B cell (primary cell): ENCODE measurements around the gene SPPL2C. TPM values are rescaled to one million over a fixed set of nuclear protein-coding genes. Genes with fewer than 3 reads are reported as not detected.

Experiments
- ATAC-seq: fragments of 200-7000 bp; cut with Tn5 transposase; one replicate; pipeline ENCODE4 v1.10.0; 2021; ENCODE audit warnings: low read depth, mild to moderate bottlenecking, moderate number of reproducible peaks, moderate library complexity
- CTCF ChIA-PET: fragments of 350-600 bp; sonication (Branson Sonifier 250); formaldehyde crosslinking; loops from one replicate; lab custom pipeline; 2021; ENCODE audit warnings: antibody characterized with exemption, inconsistent platforms; lab: Charles Lee
- POLR2A ChIA-PET: fragments of 350-600 bp; sonication (Branson Sonifier 250); formaldehyde crosslinking; loops from one replicate; lab custom pipeline; 2021; ENCODE audit warnings: antibody characterized with exemption; lab: Charles Lee
- DNase-seq: peaks from one replicate; pipeline ENCODE4 v3.0.0; 2013
- H2AFZ ChIP-seq: 2 replicates; pipeline ENCODE4 v1.6.1; 2012; ENCODE audit warnings: mild to moderate bottlenecking, low read depth, low read length; ENCODE audit not compliant: insufficient read depth, poor library complexity, severe bottlenecking
- H3K27ac ChIP-seq, 2 donors: 1 replicate in 1 of 2; 2 replicates in 1 of 2; pipeline ENCODE4 v1.5.1; 2012 to 2013; ENCODE audit warnings: low read length in 2 of 2, mild to moderate bottlenecking in 2 of 2, moderate library complexity in 1 of 2
- H3K27me3 ChIP-seq, 4 experiments: fragments of 200-600 bp in 1 of 4; sonication (generic) in 1 of 4; replicated peaks in 1 of 4; 1 replicate in 2 of 4; 2 replicates in 2 of 4; pipeline versions ENCODE4 v1.6.1 to v1.7.0; 2013 to 2016; ENCODE audit warnings: low read length in 3 of 4, mild to moderate bottlenecking in 2 of 4, mixed read lengths in 1 of 4, moderate library complexity in 1 of 4; ENCODE audit not compliant: insufficient read depth in 4 of 4, control insufficient read depth in 3 of 4; ENCODE audit errors: control extremely low read depth in 1 of 4
- H3K36me3 ChIP-seq, 2 experiments: replicated peaks in 1 of 2; 1 replicate in 1 of 2; 2 replicates in 1 of 2; pipeline versions ENCODE4 v1.6.1 to v1.7.1; 2013; ENCODE audit warnings: low read length in 1 of 2; ENCODE audit not compliant: insufficient read depth in 2 of 2, control insufficient read depth in 1 of 2; ENCODE audit errors: control extremely low read depth in 1 of 2, extremely low read depth in 1 of 2
- H3K4me1 ChIP-seq, 2 donors: fragments of 200-600 bp in 1 of 2; sonication (generic) in 1 of 2; 1 replicate in 1 of 2; 2 replicates in 1 of 2; pipeline versions ENCODE4 v1.5.1 to v1.6.1; 2013 to 2017; ENCODE audit warnings: low read length in 2 of 2; ENCODE audit not compliant: control insufficient read depth in 2 of 2, insufficient read depth in 2 of 2
- H3K4me2 ChIP-seq: replicated peaks from 2 replicates; pipeline ENCODE3; 2012; ENCODE audit warnings: mild to moderate bottlenecking, low read depth, low read length; ENCODE audit not compliant: poor library complexity, severe bottlenecking
- H3K4me3 ChIP-seq, 5 experiments: fragments of 200-600 bp in 1 of 5; sonication (generic) in 1 of 5; 1 replicate in 3 of 5; 2 replicates in 2 of 5; pipeline versions ENCODE4 v1.5.1 to v1.7.0; 2011 to 2016; ENCODE audit warnings: low read length in 4 of 5, mild to moderate bottlenecking in 4 of 5, low read depth in 2 of 5, control low read depth in 1 of 5, moderate library complexity in 1 of 5; ENCODE audit not compliant: insufficient read depth in 1 of 5; ENCODE audit errors: control extremely low read depth in 1 of 5, extremely low read depth in 1 of 5
- H3K79me2 ChIP-seq: fragments of 200-600 bp; sonication (generic); one replicate; pipeline ENCODE4 v1.6.0; 2016; ENCODE audit warnings: low read length; ENCODE audit not compliant: control insufficient read depth, insufficient read depth
- H3K9ac ChIP-seq: fragments of 200-600 bp; sonication (generic); 2 replicates; pipeline ENCODE4 v1.6.1; 2017; ENCODE audit warnings: mild to moderate bottlenecking, low read length, moderate library complexity
- H3K9me3 ChIP-seq, 3 donors: one replicate each; pipeline versions ENCODE4 v1.6.1 to v1.7.1; 2013; ENCODE audit warnings: low read length in 2 of 3; ENCODE audit not compliant: control insufficient read depth in 2 of 3, insufficient read depth in 1 of 3; ENCODE audit errors: control extremely low read depth in 1 of 3
- H4K20me1 ChIP-seq: 2 replicates; pipeline ENCODE4 v1.6.0; 2012; ENCODE audit warnings: mild to moderate bottlenecking, low read length; ENCODE audit not compliant: insufficient read depth, control insufficient read depth, poor library complexity, severe bottlenecking
- H3K27ac Mint-ChIP-seq: one replicate; pipeline ENCODE4 v1.8.0; 2021; ENCODE audit warnings: mixed read lengths
- H3K27me3 Mint-ChIP-seq: one replicate; pipeline ENCODE4 v1.8.0; 2021; ENCODE audit warnings: mixed read lengths
- H3K4me1 Mint-ChIP-seq: one replicate; pipeline ENCODE4 v1.8.0; 2021; ENCODE audit warnings: mixed read lengths
- H3K4me3 Mint-ChIP-seq: one replicate; pipeline ENCODE4 v1.8.0; 2021; ENCODE audit warnings: mixed read lengths
- H3K9me3 Mint-ChIP-seq: one replicate; pipeline ENCODE4 v1.8.0; 2022; ENCODE audit warnings: mixed read lengths; ENCODE audit not compliant: insufficient read depth
- CTCF ChIP-seq: fragments of 200-600 bp; IDR thresholded peaks from one replicate; pipeline ENCODE4 v1.8.0; 2022; ENCODE audit warnings: antibody characterized with exemption, mild to moderate bottlenecking
- EZH2 ChIP-seq: IDR thresholded peaks from 2 replicates; pipeline ENCODE4 v1.6.1; 2012; ENCODE audit warnings: borderline replicate concordance, low read depth, mild to moderate bottlenecking, moderate library complexity, low read length; ENCODE audit not compliant: insufficient read depth, poor library complexity, severe bottlenecking
- WGBS: methylation state at CpG from one replicate; pipeline ENCODE4 v1.1.5; 2013; ENCODE audit warnings: missing lambda C conversion rate; ENCODE audit not compliant: insufficient coverage; 5-methylcytosine and 5-hydroxymethylcytosine counted together
- intact Hi-C: fragments of 100-400 bp; cut with micrococcal nuclease; formaldehyde crosslinking; loops from one replicate; pipeline ENCODE4 v1.10.0; 2022
- polyA plus RNA-seq: library from polyadenylated mRNA; depleted of rRNA; stranded (reverse); fragments of >200 nt; gene quantifications from 2 replicates; pipeline ENCODE4 v1.2.3, GENCODE V29; 2012
- total RNA-seq, 2 donors: library from RNA; stranded (reverse); fragments of 120-200 nt in 1 of 2; gene quantifications; 1 replicate in 1 of 2; 2 replicates in 1 of 2; pipeline versions ENCODE4 v1.2.3 to v1.2.4, GENCODE V29; 2013 to 2022

Gene SPPL2C
- total and polyA plus RNA-seq, 2 donors (not counting 1 experiment from before 2014, with no cell fraction given): not detected

GRCh38 chr17:45835481-45835880 lies 9.2 kb upstream of the SPPL2C start:
- H3K4me2 ChIP-seq: no peak overlapping the region

More at GRCh38 chr17:45835481-45835880, 9.2 kb upstream of the SPPL2C start:
- 80% methylated on average over 1 of the region's 5 CpGs for WGBS
- no peak for ATAC-seq
- Mint-ChIP-seq H3K9me3 (no peaks in the 10 kb centered on the region), H3K4me3 (no peak overlapping the region), H3K27me3 (peaks cover 9% of the 10 kb centered on the region), H3K4me1 (no peaks in the 10 kb centered on the region), H3K27ac (no peak overlapping the region)
- POLR2A ChIA-PET: no interaction called here
- no peak overlapping the region for H3K27ac ChIP-seq
- H3K27me3 ChIP-seq: peaks cover 0 to 6% (median 0%) of the 10 kb centered on the region in 4 experiments
- H4K20me1 ChIP-seq: no peaks in the 10 kb centered on the region
- TF ChIP-seq EZH2 (no peak), CTCF (no peak)
- H3K9ac ChIP-seq: no peak overlapping the region
- H3K36me3 ChIP-seq: no peaks in the 10 kb centered on the region
- DNase-seq: no peak
- no peaks in the 10 kb centered on the region for H3K9me3 ChIP-seq
- intact Hi-C loops: no loop called here
- CTCF ChIA-PET: interaction anchor here (1.0 to 2.3 kb wide), 2 partner anchors 17 to 196 kb away, joined by 5 to 11 read pairs; no protein-coding TSS in a partner anchor
- H3K4me3 ChIP-seq: no peak overlapping the region
- H3K4me1 ChIP-seq: no peaks in the 10 kb centered on the region
- no peak overlapping the region for H2AFZ ChIP-seq
- no peaks in the 10 kb centered on the region for H3K79me2 ChIP-seq
